SK-N-SH (cell line): ENCODE data around the gene CD81. TPM values are rescaled to one million over a fixed set of nuclear protein-coding genes. Genes with fewer than 3 reads are reported as not detected.

Experiments
- CTCF ChIA-PET: fragments of 300-600, 350-600 bp; formaldehyde crosslinking; extraction: SDS; loops from one replicate; lab custom pipeline; 2021; lab: Yijun Ruan, JAX
- POLR2A ChIA-PET: fragments of 350-600 bp; sonication (Branson Sonifier 250); formaldehyde crosslinking; extraction: SDS; loops from one replicate; lab custom pipeline; 2020; ENCODE audit warnings: antibody characterized with exemption, inconsistent platforms; lab: Yijun Ruan, JAX
- DNase-seq: peaks from one replicate; pipeline ENCODE4 v3.0.0; 2012
- H2AFZ ChIP-seq: fragments of 200-600 bp; sonication (generic); 2 replicates; pipeline ENCODE4 v1.8.1; 2016; ENCODE audit warnings: antibody characterized with exemption, mild to moderate bottlenecking, low read depth
- H3F3A ChIP-seq: fragments of 200-600 bp; sonication (generic); replicated peaks from 2 replicates; pipeline ENCODE3; 2016; ENCODE audit warnings: antibody characterized with exemption, mild to moderate bottlenecking; ENCODE audit not compliant: insufficient read depth
- H3K27ac ChIP-seq, 2 experiments: fragments of 200-500 bp in 1 of 2; fragments of 200-600 bp in 1 of 2; sonication (Bioruptor generic) in 1 of 2; sonication (generic), shearing (Covaris generic) in 1 of 2; 2 replicates each; pipeline versions ENCODE4 v1.5.1 to v1.6.1; 2014 to 2016; ENCODE audit warnings: low read depth in 2 of 2, inconsistent platforms in 1 of 2, low read length in 1 of 2, mild to moderate bottlenecking in 1 of 2, mixed read lengths in 1 of 2
- H3K27me3 ChIP-seq: fragments of 200-600 bp; sonication (generic), shearing (Covaris generic); 2 replicates; pipeline ENCODE4 v1.6.1; 2016; ENCODE audit warnings: mixed run types; ENCODE audit not compliant: insufficient read depth
- H3K36me3 ChIP-seq, 2 experiments: fragments of 200-500 bp in 1 of 2; fragments of 200-600 bp in 1 of 2; sonication (Bioruptor generic) in 1 of 2; sonication (generic) in 1 of 2; replicated peaks in 1 of 2; 2 replicates each; pipeline versions ENCODE3 to v1.5.1; 2014 to 2016; ENCODE audit warnings: low read length in 1 of 2, mild to moderate bottlenecking in 1 of 2; ENCODE audit not compliant: insufficient read depth in 2 of 2, control insufficient read depth in 1 of 2
- H3K4me1 ChIP-seq, 2 experiments: fragments of 200-500 bp in 1 of 2; fragments of 200-600 bp in 1 of 2; sonication (Bioruptor generic) in 1 of 2; sonication (generic), shearing (Covaris generic) in 1 of 2; 2 replicates each; pipeline versions ENCODE4 v1.5.1 to v1.6.1; 2014 to 2016; ENCODE audit warnings: low read depth in 1 of 2, low read length in 1 of 2, mixed run types in 1 of 2; ENCODE audit not compliant: insufficient read depth in 2 of 2, control insufficient read depth in 1 of 2
- H3K4me2 ChIP-seq: fragments of 200-600 bp; sonication (generic), shearing (Covaris generic); 2 replicates; pipeline ENCODE4 v1.6.1; 2017; ENCODE audit warnings: mixed run types
- H3K4me3 ChIP-seq, 2 experiments: fragments of 200-500 bp in 1 of 2; fragments of 200-600 bp in 1 of 2; sonication (Bioruptor generic) in 1 of 2; sonication (generic), shearing (Covaris generic) in 1 of 2; 2 replicates each; pipeline versions ENCODE4 v1.5.1 to v1.8.1; 2014 to 2016; ENCODE audit warnings: low read depth in 2 of 2, inconsistent platforms in 1 of 2, low read length in 1 of 2, mild to moderate bottlenecking in 1 of 2, mixed read lengths in 1 of 2, moderate library complexity in 1 of 2
- H3K79me2 ChIP-seq: fragments of 200-600 bp; sonication (generic); 2 replicates; pipeline ENCODE4 v1.8.1; 2017; ENCODE audit warnings: mild to moderate bottlenecking; ENCODE audit not compliant: insufficient read depth
- H3K9ac ChIP-seq: fragments of 200-600 bp; sonication (generic); 2 replicates; pipeline ENCODE4 v1.6.1; 2017; ENCODE audit warnings: mixed run types
- H3K9me2 ChIP-seq: fragments of 200-600 bp; sonication (generic); 2 replicates; pipeline ENCODE4 v1.6.1; 2017; ENCODE audit warnings: mixed run types
- H3K9me3 ChIP-seq: fragments of 200-600 bp; sonication (generic); 2 replicates; pipeline ENCODE4 v1.6.1; 2017; ENCODE audit warnings: mixed run types, mild to moderate bottlenecking, moderate library complexity
- H4K20me1 ChIP-seq: fragments of 200-600 bp; sonication (generic); 2 replicates; pipeline ENCODE4 v1.6.1; 2017; ENCODE audit warnings: mild to moderate bottlenecking, mixed run types; ENCODE audit not compliant: insufficient read depth
- CHD2 ChIP-seq: fragments of 150-350 bp; IDR thresholded peaks from 2 replicates; pipeline ENCODE4 v1.6.1; 2018; ENCODE audit warnings: low read length; ENCODE audit not compliant: partially characterized antibody
- EP300 ChIP-seq, 2 experiments: IDR thresholded peaks; 2 replicates each; pipeline versions ENCODE4 v1.4.0 to v1.6.1; 2012; ENCODE audit warnings: borderline replicate concordance in 1 of 2, low read depth in 1 of 2, low read length in 1 of 2
- FOXJ3 ChIP-seq: sonication (generic); formaldehyde crosslinking; IDR thresholded peaks from 2 replicates; pipeline ENCODE4 v1.5.1; 2020; ENCODE audit warnings: mild to moderate bottlenecking, missing genetic modification reagents
- FOXM1 ChIP-seq: IDR thresholded peaks from 2 replicates; pipeline ENCODE4 v1.4.0; 2012; ENCODE audit warnings: low read depth, mild to moderate bottlenecking
- GABPA ChIP-seq: IDR thresholded peaks from 2 replicates; pipeline ENCODE4 v1.4.0; 2012; ENCODE audit warnings: low read depth, mild to moderate bottlenecking
- GATA2 ChIP-seq: sonication (generic); formaldehyde crosslinking; IDR thresholded peaks from 2 replicates; pipeline ENCODE4 v1.5.0; 2020; ENCODE audit warnings: mild to moderate bottlenecking, missing genetic modification reagents
- MEF2A ChIP-seq: IDR thresholded peaks from 2 replicates; pipeline ENCODE4 v1.4.0; 2012; ENCODE audit warnings: low read depth, borderline replicate concordance
- NFIC ChIP-seq: IDR thresholded peaks from 2 replicates; pipeline ENCODE4 v1.4.0; 2012; ENCODE audit warnings: borderline replicate concordance
- NRF1 ChIP-seq: IDR thresholded peaks from 2 replicates; pipeline ENCODE4 v1.6.1; 2012; ENCODE audit warnings: low read depth, mild to moderate bottlenecking, low read length
- POLR2AphosphoS5 ChIP-seq: IDR thresholded peaks from 2 replicates; pipeline ENCODE4 v1.6.1; 2012; ENCODE audit warnings: low read depth, low read length
- RXRA ChIP-seq: IDR thresholded peaks from 2 replicates; pipeline ENCODE4 v1.4.0; 2012; ENCODE audit warnings: low read depth, mild to moderate bottlenecking, borderline replicate concordance
- SIN3A ChIP-seq: IDR thresholded peaks from 2 replicates; pipeline ENCODE4 v1.6.1; 2012; ENCODE audit warnings: low read depth, mild to moderate bottlenecking, low read length, moderate library complexity, borderline replicate concordance
- TCF12 ChIP-seq: IDR thresholded peaks from 2 replicates; pipeline ENCODE4 v1.4.0; 2012
- YY1 ChIP-seq: IDR thresholded peaks from 2 replicates; pipeline ENCODE4 v1.4.0; 2012; ENCODE audit warnings: low read depth, mild to moderate bottlenecking
- WGBS: methylation state at CpG from one replicate; pipeline ENCODE4 v1.1.6; 2017; ENCODE audit warnings: low lambda C conversion rate; 5-methylcytosine and 5-hydroxymethylcytosine counted together
- polyA plus RNA-seq, 3 experiments: library from polyadenylated mRNA; depleted of rRNA; stranded (reverse); fragments of >200 nt; gene quantifications; 2 replicates each; pipeline ENCODE4 v1.2.3, GENCODE V29; 2012
- TF ChIP-seq, protein P1 (sequence below): IDR thresholded peaks from 2 replicates; pipeline ENCODE4 v1.4.0; 2012; ENCODE audit warnings: low read depth
- TF ChIP-seq, protein P2 (sequence below): fragments of 150-350 bp; IDR thresholded peaks from 2 replicates; pipeline ENCODE4 v1.6.1; 2017; ENCODE audit warnings: antibody characterized with exemption, low read length, low read depth, borderline replicate concordance
- TF ChIP-seq, protein P3 (sequence below): IDR thresholded peaks from 2 replicates; pipeline ENCODE4 v1.4.0; 2012; ENCODE audit warnings: low read depth, borderline replicate concordance
- TF ChIP-seq, protein P4 (sequence below): fragments of 150-350 bp; IDR thresholded peaks from 2 replicates; pipeline ENCODE4 v1.6.1; 2016; ENCODE audit warnings: mild to moderate bottlenecking, low read depth, low read length
- TF ChIP-seq, protein P5 (sequence below): IDR thresholded peaks from 2 replicates; pipeline ENCODE4 v1.4.0; 2012; ENCODE audit warnings: low read depth, borderline replicate concordance
- TF ChIP-seq, protein P6 (sequence below): IDR thresholded peaks from 2 replicates; pipeline ENCODE4; 2012

CD81 gene
- polyA plus RNA-seq, 1 of the 3 experiments (the other 2 are of a cell fraction): 517 TPM

DNA sequence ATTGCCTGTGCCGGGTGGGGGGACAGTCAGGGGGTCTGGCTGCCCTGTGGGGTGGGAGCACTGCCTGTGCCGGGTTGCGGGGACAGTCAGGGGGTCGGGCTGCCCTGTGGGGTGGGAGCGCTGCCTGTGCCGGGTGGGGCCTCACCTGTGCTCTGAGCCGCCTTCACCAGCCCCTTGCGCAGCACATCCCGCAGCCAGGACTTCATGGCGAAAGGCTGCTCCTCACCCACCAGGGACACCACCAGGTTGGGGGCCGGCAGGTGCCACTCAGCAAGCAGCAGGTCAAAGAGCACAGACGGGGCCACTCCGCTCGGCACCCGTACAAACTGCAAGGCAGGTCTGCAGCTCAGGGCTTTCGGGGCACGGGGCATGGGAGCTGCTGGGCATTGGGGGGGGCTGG, 44.9 kb downstream of the CD81 start:
- no peaks in the 10 kb centered on the region; a peak in 1 of 4 replicates for H3K4me1 ChIP-seq
- no peaks in the 10 kb centered on the region for H3K9me2 ChIP-seq
- TF ChIP-seq, protein P1, sequence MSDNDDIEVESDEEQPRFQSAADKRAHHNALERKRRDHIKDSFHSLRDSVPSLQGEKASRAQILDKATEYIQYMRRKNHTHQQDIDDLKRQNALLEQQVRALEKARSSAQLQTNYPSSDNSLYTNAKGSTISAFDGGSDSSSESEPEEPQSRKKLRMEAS: no peak
- TF ChIP-seq, protein P2, sequence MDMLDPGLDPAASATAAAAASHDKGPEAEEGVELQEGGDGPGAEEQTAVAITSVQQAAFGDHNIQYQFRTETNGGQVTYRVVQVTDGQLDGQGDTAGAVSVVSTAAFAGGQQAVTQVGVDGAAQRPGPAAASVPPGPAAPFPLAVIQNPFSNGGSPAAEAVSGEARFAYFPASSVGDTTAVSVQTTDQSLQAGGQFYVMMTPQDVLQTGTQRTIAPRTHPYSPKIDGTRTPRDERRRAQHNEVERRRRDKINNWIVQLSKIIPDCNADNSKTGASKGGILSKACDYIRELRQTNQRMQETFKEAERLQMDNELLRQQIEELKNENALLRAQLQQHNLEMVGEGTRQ: no peak
- TF ChIP-seq, protein P3, sequence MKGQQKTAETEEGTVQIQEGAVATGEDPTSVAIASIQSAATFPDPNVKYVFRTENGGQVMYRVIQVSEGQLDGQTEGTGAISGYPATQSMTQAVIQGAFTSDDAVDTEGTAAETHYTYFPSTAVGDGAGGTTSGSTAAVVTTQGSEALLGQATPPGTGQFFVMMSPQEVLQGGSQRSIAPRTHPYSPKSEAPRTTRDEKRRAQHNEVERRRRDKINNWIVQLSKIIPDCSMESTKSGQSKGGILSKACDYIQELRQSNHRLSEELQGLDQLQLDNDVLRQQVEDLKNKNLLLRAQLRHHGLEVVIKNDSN: no peak
- TF ChIP-seq SIN3A (no peak), MEF2A (no peak), FOXM1 (no peak), FOXJ3 (CRISPR knock-in tag) (no peak), NRF1 (no peak), CHD2 (no peak), POLR2AphosphoS5 (no peak), GATA2 (CRISPR knock-in tag) (no peak), GABPA (no peak), NFIC (no peak), TCF12 (no peak), YY1 (no peak), EP300 (IDR thresholded peaks at IDR 0.05; ENCODE audit: borderline replicate concordance in 1 of 2, low read depth in 1 of 2, low read length in 1 of 2) (no peak), RXRA (no peak)
- TF ChIP-seq, protein P4, sequence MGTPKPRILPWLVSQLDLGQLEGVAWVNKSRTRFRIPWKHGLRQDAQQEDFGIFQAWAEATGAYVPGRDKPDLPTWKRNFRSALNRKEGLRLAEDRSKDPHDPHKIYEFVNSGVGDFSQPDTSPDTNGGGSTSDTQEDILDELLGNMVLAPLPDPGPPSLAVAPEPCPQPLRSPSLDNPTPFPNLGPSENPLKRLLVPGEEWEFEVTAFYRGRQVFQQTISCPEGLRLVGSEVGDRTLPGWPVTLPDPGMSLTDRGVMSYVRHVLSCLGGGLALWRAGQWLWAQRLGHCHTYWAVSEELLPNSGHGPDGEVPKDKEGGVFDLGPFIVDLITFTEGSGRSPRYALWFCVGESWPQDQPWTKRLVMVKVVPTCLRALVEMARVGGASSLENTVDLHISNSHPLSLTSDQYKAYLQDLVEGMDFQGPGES: no peak
- TF ChIP-seq, protein P5, sequence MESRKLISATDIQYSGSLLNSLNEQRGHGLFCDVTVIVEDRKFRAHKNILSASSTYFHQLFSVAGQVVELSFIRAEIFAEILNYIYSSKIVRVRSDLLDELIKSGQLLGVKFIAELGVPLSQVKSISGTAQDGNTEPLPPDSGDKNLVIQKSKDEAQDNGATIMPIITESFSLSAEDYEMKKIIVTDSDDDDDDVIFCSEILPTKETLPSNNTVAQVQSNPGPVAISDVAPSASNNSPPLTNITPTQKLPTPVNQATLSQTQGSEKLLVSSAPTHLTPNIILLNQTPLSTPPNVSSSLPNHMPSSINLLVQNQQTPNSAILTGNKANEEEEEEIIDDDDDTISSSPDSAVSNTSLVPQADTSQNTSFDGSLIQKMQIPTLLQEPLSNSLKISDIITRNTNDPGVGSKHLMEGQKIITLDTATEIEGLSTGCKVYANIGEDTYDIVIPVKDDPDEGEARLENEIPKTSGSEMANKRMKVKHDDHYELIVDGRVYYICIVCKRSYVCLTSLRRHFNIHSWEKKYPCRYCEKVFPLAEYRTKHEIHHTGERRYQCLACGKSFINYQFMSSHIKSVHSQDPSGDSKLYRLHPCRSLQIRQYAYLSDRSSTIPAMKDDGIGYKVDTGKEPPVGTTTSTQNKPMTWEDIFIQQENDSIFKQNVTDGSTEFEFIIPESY: no peak
- TF ChIP-seq, protein P6, sequence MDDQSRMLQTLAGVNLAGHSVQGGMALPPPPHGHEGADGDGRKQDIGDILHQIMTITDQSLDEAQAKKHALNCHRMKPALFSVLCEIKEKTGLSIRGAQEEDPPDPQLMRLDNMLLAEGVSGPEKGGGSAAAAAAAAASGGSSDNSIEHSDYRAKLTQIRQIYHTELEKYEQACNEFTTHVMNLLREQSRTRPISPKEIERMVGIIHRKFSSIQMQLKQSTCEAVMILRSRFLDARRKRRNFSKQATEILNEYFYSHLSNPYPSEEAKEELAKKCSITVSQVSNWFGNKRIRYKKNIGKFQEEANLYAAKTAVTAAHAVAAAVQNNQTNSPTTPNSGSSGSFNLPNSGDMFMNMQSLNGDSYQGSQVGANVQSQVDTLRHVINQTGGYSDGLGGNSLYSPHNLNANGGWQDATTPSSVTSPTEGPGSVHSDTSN: no peak
- H3K9ac ChIP-seq: no peak overlapping the region
- CTCF ChIA-PET: interaction anchor here (0.5 to 11.8 kb wide), 13 partner anchors 20 to 468 kb away, joined by 3 to 461 read pairs (median 101); partner anchors contain the start of genes C11orf21, CDKN1C, KCNQ1 and TRPM5
- DNase-seq: no peak
- POLR2A ChIA-PET: interaction anchor here (0.6 to 1.7 kb wide), 3 partner anchors 21 to 117 kb away, joined by 4 to 6 read pairs (median 4); partner anchors contain the start of gene TSSC4
- no peaks in the 10 kb centered on the region for H3K27me3 ChIP-seq
- H3K79me2 ChIP-seq: no peaks in the 10 kb centered on the region
- H3K4me2 ChIP-seq: no peak overlapping the region
- H3K9me3 ChIP-seq: no peaks in the 10 kb centered on the region
- no peaks in the 10 kb centered on the region for H3F3A ChIP-seq
- H3K27ac ChIP-seq: no peak overlapping the region
- H4K20me1 ChIP-seq: no peaks in the 10 kb centered on the region
- no peaks in the 10 kb centered on the region for H3K36me3 ChIP-seq
- no peak overlapping the region for H2AFZ ChIP-seq
- WGBS: 88% methylated on average over 8 of the region's 17 CpGs
- H3K4me3 ChIP-seq: no peak overlapping the region
